Astrocyte of the spinal cord (primary cell): ENCODE results near the gene ADAMTS18.

ENCODE experiments used
- DNase-seq: peaks from one replicate; pipeline ENCODE4 v3.0.0; 2011; ENCODE audit warnings: low read depth, low spot score
- H3K4me3 ChIP-seq: 2 replicates; pipeline ENCODE4 v1.5.1; 2011; ENCODE audit warnings: low read depth, mild to moderate bottlenecking, low read length, moderate library complexity
- CTCF ChIP-seq: IDR thresholded peaks from 2 replicates; pipeline ENCODE4 v1.5.1; 2012; ENCODE audit warnings: low read depth, mild to moderate bottlenecking, low read length, inconsistent platforms
- in situ Hi-C: cut with HindIII; loops from 2 replicates; pipeline ENCODE4 v1.10.0; 2017; ENCODE audit warnings: low sequenced_read_pairs

The ADAMTS18 gene

GRCh38 chr16:77434530-77435271 lies at the start of gene ADAMTS18:
TSS of gene ADAMTS18 (minus strand) at chr16:77435034. CDS start at chr16:77434695, 339 bp downstream.
- TF ChIP-seq CTCF: no peak
- in situ Hi-C loops: no loop called here
- no peak within 1 kb of the TSS for H3K4me3 ChIP-seq
- DNase-seq: no peak

GRCh38 chr16:77480681-77481315 lies 46.0 kb upstream of the ADAMTS18 start:
- in situ Hi-C loops: no loop called here
- no peak for DNase-seq

GRCh38 chr16:77472262-77472661 lies 37.4 kb upstream of the ADAMTS18 start:
- TF ChIP-seq CTCF: no peak
- in situ Hi-C loops: no loop called here
- no peak for DNase-seq
- H3K4me3 ChIP-seq: no peak overlapping the region

More at GRCh38 chr16:77480681-77481315, 46.0 kb upstream of the ADAMTS18 start:
- TF ChIP-seq CTCF: no peak
- no peak overlapping the region for H3K4me3 ChIP-seq

GRCh38 chr16:77470851-77471250 lies 36.0 kb upstream of the ADAMTS18 start:
- in situ Hi-C loops: no loop called here
- no peak for TF ChIP-seq CTCF
- DNase-seq: no peak
- H3K4me3 ChIP-seq: no peak overlapping the region

GRCh38 chr16:77469634-77470033 lies 34.8 kb upstream of the ADAMTS18 start:
- TF ChIP-seq CTCF: no peak
- in situ Hi-C loops: no loop called here
- no peak overlapping the region for H3K4me3 ChIP-seq
- no peak for DNase-seq

GRCh38 chr16:77468831-77469230 lies 34.0 kb upstream of the ADAMTS18 start:
- no peak for TF ChIP-seq CTCF
- H3K4me3 ChIP-seq: no peak overlapping the region
- DNase-seq: no peak
- in situ Hi-C loops: no loop called here
